ENCODE data around the gene SUSD4.

The SUSD4 gene

GRCh38 chr1:223248001-223248769 lies 115.8 kb downstream of the SUSD4 start:
- no peak for DNase-seq (ENCODE audit: low spot score)
- CTCF ChIA-PET: no interaction called here
- POLR2A ChIA-PET (ENCODE audit: low non-redundant PET): no interaction called here
- TF ChIP-seq, protein P1, sequence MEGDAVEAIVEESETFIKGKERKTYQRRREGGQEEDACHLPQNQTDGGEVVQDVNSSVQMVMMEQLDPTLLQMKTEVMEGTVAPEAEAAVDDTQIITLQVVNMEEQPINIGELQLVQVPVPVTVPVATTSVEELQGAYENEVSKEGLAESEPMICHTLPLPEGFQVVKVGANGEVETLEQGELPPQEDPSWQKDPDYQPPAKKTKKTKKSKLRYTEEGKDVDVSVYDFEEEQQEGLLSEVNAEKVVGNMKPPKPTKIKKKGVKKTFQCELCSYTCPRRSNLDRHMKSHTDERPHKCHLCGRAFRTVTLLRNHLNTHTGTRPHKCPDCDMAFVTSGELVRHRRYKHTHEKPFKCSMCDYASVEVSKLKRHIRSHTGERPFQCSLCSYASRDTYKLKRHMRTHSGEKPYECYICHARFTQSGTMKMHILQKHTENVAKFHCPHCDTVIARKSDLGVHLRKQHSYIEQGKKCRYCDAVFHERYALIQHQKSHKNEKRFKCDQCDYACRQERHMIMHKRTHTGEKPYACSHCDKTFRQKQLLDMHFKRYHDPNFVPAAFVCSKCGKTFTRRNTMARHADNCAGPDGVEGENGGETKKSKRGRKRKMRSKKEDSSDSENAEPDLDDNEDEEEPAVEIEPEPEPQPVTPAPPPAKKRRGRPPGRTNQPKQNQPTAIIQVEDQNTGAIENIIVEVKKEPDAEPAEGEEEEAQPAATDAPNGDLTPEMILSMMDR (conservative IDR thresholded peaks at IDR 0.05; ENCODE audit: low read depth): no peak
- H3K27ac ChIP-seq: no peak overlapping the region

DNA sequence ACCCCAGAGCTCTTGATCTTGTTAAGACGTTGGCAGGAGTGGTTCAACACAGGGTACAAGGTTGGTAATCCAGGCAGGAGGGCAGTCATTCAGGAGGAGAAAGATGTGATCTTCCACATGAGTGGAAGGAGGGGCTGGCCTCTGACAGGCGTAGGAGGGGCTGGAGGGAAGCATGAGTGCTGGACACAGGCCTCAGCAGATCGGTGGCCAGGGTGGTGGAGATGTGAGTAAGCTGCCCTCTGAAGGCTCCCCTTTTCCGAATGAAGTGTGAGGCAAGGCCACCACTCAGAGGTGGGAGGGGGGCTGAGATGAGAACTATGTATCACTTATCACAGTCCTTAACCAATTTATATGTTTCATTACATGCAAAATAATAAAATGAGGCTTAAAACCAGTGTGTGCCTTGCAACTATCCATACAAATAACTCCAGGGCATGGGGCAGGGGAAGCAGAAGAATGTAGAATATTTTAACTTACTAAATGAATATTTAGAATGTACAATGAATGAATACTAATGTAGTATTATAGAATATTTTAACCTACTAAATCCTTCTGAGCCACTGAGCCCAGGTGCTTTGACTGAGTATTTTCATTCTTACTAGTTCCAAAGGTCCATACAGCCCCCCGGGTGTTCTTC lies 117.4 kb downstream of the SUSD4 start:
- TF ChIP-seq, protein P1 (conservative IDR thresholded peaks at IDR 0.05; ENCODE audit: low read depth): no peak
- POLR2A ChIA-PET (ENCODE audit: low non-redundant PET): no interaction called here
- CTCF ChIA-PET: no interaction called here
- no peak overlapping the region for H3K27ac ChIP-seq
- no peak for DNase-seq (ENCODE audit: low spot score)

DNA sequence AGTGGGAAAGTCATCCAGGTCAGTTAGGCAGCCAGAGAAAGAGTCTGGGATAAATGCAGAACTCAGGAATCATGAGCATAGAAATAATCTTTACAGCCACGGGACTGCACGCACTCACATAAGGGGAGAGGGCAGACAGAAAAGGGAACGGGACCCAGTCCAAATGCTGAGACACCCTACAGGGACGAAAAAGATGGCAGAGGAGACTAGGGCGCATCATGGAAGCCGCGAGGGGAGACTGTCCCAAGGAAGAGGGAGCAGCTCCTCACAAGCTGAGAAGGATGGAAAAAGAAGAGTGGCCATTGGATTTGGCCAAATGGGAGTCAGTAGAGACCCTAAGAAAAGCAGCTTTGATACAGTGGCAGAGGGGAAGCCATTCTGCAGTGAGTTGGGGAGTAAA lies 118.0 kb downstream of the SUSD4 start:
- H3K27ac ChIP-seq: no peak overlapping the region
- POLR2A ChIA-PET (ENCODE audit: low non-redundant PET): no interaction called here
- no peak for DNase-seq (ENCODE audit: low spot score)
- CTCF ChIA-PET: no interaction called here
- TF ChIP-seq, protein P1 (conservative IDR thresholded peaks at IDR 0.05; ENCODE audit: low read depth): no peak

GRCh38 chr1:223245411-223245810 lies 118.6 kb downstream of the SUSD4 start:
- CTCF ChIA-PET: no interaction called here
- POLR2A ChIA-PET (ENCODE audit: low non-redundant PET): no interaction called here

GRCh38 chr1:223244366-223245103 lies 119.4 kb downstream of the SUSD4 start:
- no peak for DNase-seq (ENCODE audit: low spot score)
- TF ChIP-seq, protein P1 (conservative IDR thresholded peaks at IDR 0.05; ENCODE audit: low read depth): no peak
- ChIA-PET CTCF (no interaction called here), POLR2A (ENCODE audit: low non-redundant PET) (no interaction called here)
- no peak overlapping the region for H3K27ac ChIP-seq

More at GRCh38 chr1:223245411-223245810, 118.6 kb downstream of the SUSD4 start:
- no peak overlapping the region for H3K27ac ChIP-seq
- no peak for DNase-seq (ENCODE audit: low spot score)
- TF ChIP-seq, protein P1 (conservative IDR thresholded peaks at IDR 0.05; ENCODE audit: low read depth): no peak

GRCh38 chr1:223243441-223244050 lies 120.4 kb downstream of the SUSD4 start:
- ChIA-PET CTCF (interaction anchor here (0.6 kb wide), 1 partner anchor 119 kb away, joined by 3 read pairs; no protein-coding TSS in a partner anchor), POLR2A (ENCODE audit: low non-redundant PET) (no interaction called here)
- H3K27ac ChIP-seq: no peak overlapping the region
- DNase-seq (ENCODE audit: low spot score): no peak
- TF ChIP-seq, protein P1 (conservative IDR thresholded peaks at IDR 0.05; ENCODE audit: low read depth): no peak

Data from RWPE1 (cell line).